Tibial nerve (tissue), 4 donors: ENCODE results near the gene GABRA5. TPM values are rescaled to one million over a fixed set of nuclear protein-coding genes. Genes with fewer than 3 reads are reported as not detected.
A peak's percentile ranks its signal among the peaks of the same experiment; 100 is the strongest.

Experiments used
- DNase-seq, 2 donors: peaks; one replicate each; pipeline ENCODE4 v3.0.0-alpha.2; 2019; ENCODE audit warnings: low spot score in 2 of 2
- H3K27ac ChIP-seq, 4 donors: fragments of 200-600 bp; sonication (generic) in 3 of 4; one replicate each; pipeline ENCODE4 v1.5.1; 2017 to 2019; ENCODE audit warnings: mild to moderate bottlenecking in 1 of 4
- H3K27me3 ChIP-seq, 2 donors: fragments of 200-600 bp; sonication (generic) in 1 of 2; one replicate each; pipeline versions ENCODE4 v1.5.1 to v1.6.0; 2017 to 2019
- H3K36me3 ChIP-seq, 3 donors: fragments of 200-600 bp; sonication (generic); one replicate each; pipeline ENCODE4 v1.5.1; 2018 to 2019
- H3K4me1 ChIP-seq, 4 donors: fragments of 200-600 bp; sonication (generic) in 3 of 4; one replicate each; pipeline ENCODE4 v1.5.1; 2017 to 2019
- H3K4me3 ChIP-seq, 4 donors: fragments of 200-600 bp; sonication (generic) in 3 of 4; one replicate each; pipeline ENCODE4 v1.5.1; 2017 to 2019; ENCODE audit warnings: mild to moderate bottlenecking in 1 of 4, moderate library complexity in 1 of 4
- H3K9me3 ChIP-seq, 4 donors: fragments of 200-600 bp; sonication (generic) in 3 of 4; one replicate each; pipeline ENCODE4 v1.5.1; 2017 to 2019
- CTCF ChIP-seq, 5 experiments: fragments of 200-600 bp in 3 of 5; fragments of 450-650 bp in 2 of 5; sonication (generic) in 3 of 5; IDR thresholded peaks; one replicate each; pipeline ENCODE4 v1.5.1; 2016 to 2019; ENCODE audit warnings: antibody characterized with exemption in 5 of 5, mild to moderate bottlenecking in 3 of 5, moderate library complexity in 2 of 5
- EP300 ChIP-seq, 2 donors: sonication (generic); formaldehyde crosslinking; IDR thresholded peaks; one replicate each; pipeline ENCODE4 v1.6.1; 2017; ENCODE audit warnings: antibody characterized with exemption in 2 of 2, mild to moderate bottlenecking in 1 of 2
- POLR2A ChIP-seq, 2 donors: fragments of 450-650 bp; IDR thresholded peaks; one replicate each; pipeline ENCODE4 v1.6.1; 2017; ENCODE audit warnings: antibody characterized with exemption in 2 of 2, mild to moderate bottlenecking in 2 of 2, moderate library complexity in 2 of 2
- WGBS, 2 donors: methylation state at CpG; one replicate each; pipeline ENCODE4 v1.1.5; 2018; 5-methylcytosine and 5-hydroxymethylcytosine counted together
- total RNA-seq, 4 donors: library from RNA; depleted of rRNA; stranded (reverse); fragments of >200 nt; gene quantifications; one replicate each; pipeline ENCODE4 v1.1.0, GENCODE V29; 2016

The GABRA5 gene
- total RNA-seq, 4 donors from 2014 or later: not detected

GRCh38 chr15:26967719-26968269, 100.9 kb downstream of the GABRA5 start:
- Histone ChIP-seq H3K9me3 (no peaks in the 10 kb centered on the region), H3K4me3 (peak overlapping the region in 1 of 4 donors; percentile 1), H3K27me3 (peaks cover 0 to 12% of the 10 kb centered on the region in 2 donors), H3K36me3 (no peaks in the 10 kb centered on the region), H3K27ac (no peak overlapping the region), H3K4me1 (peaks cover 0 to 7% (median 0%) of the 10 kb centered on the region in 4 donors)
- WGBS, 2 donors: 3% methylated on average over 38 to 41 of the region's 48 CpGs
- no peak for TF ChIP-seq POLR2A (IDR thresholded peaks at IDR 0.05)
- no peak for TF ChIP-seq EP300 (IDR thresholded peaks at IDR 0.05)
- no peak for TF ChIP-seq CTCF (IDR thresholded peaks at IDR 0.05)
- DNase-seq: no peak

- Histone ChIP-seq H3K36me3 (no peaks in the 10 kb centered on the region), H3K4me1 (peaks cover 0 to 7% (median 0%) of the 10 kb centered on the region in 4 donors), H3K27ac (no peak overlapping the region), H3K9me3 (no peaks in the 10 kb centered on the region), H3K27me3 (peaks cover 0 to 12% of the 10 kb centered on the region in 2 donors), H3K4me3 (no peak overlapping the region)
- no peak for DNase-seq
- TF ChIP-seq POLR2A (IDR thresholded peaks at IDR 0.05) (no peak), CTCF (IDR thresholded peaks at IDR 0.05) (no peak), EP300 (IDR thresholded peaks at IDR 0.05) (no peak)
- 67 to 71% methylated on average over 2 of the region's 2 CpGs for WGBS, 2 donors
These were observed 101.9 kb downstream of the GABRA5 start for GRCh38 chr15:26968806-26969205.

- Histone ChIP-seq H3K27me3 (peaks cover 0 to 12% of the 10 kb centered on the region in 2 donors), H3K36me3 (no peaks in the 10 kb centered on the region), H3K4me3 (peak within 1 kb of the TSS in 1 of 4 donors; percentile 12), H3K27ac (no peak within 1 kb of the TSS), H3K4me1 (peaks cover 0 to 7% (median 0%) of the 10 kb centered on the region in 4 donors), H3K9me3 (no peaks in the 10 kb centered on the region)
- 3 to 4% methylated on average over 20 to 30 of the region's 33 CpGs for WGBS, 2 donors
- TF ChIP-seq POLR2A (IDR thresholded peaks at IDR 0.05): no peak
- no peak for TF ChIP-seq EP300 (IDR thresholded peaks at IDR 0.05)
- TF ChIP-seq CTCF (IDR thresholded peaks at IDR 0.05): no peak
- no peak for DNase-seq
These were observed 103.9 kb downstream of the GABRA5 start, which contains the start of gene GABRG3 for GRCh38 chr15:26970712-26971210. GABRG3 (plus strand) TSS chr15:26971181.

GRCh38 chr15:26971271-26972018, 104.6 kb downstream of the GABRA5 start:
- Histone ChIP-seq H3K4me1 (peaks cover 0 to 7% (median 0%) of the 10 kb centered on the region in 4 donors), H3K36me3 (no peaks in the 10 kb centered on the region), H3K4me3 (peak overlapping the region in 1 of 4 donors; percentile 12), H3K27ac (no peak overlapping the region), H3K27me3 (peaks cover 0 to 12% of the 10 kb centered on the region in 2 donors), H3K9me3 (no peaks in the 10 kb centered on the region)
- DNase-seq: no peak
- WGBS, 2 donors: 16 to 23% methylated on average over 9 to 32 of the region's 72 CpGs
- no peak for TF ChIP-seq CTCF (IDR thresholded peaks at IDR 0.05)
- no peak for TF ChIP-seq POLR2A (IDR thresholded peaks at IDR 0.05)
- TF ChIP-seq EP300 (IDR thresholded peaks at IDR 0.05): no peak

- Histone ChIP-seq H3K27ac (no peak overlapping the region), H3K27me3 (peaks cover 0 to 11% of the 10 kb centered on the region in 2 donors)
These were observed 105.8 kb downstream of the GABRA5 start for GRCh38 chr15:26972636-26973035.

More at GRCh38 chr15:26972636-26973035, 105.8 kb downstream of the GABRA5 start:
- 32 to 50% methylated on average over 2 of the region's 2 CpGs for WGBS, 2 donors
- no peaks in the 10 kb centered on the region for H3K9me3 ChIP-seq
- no peak for DNase-seq
- no peak overlapping the region for H3K4me3 ChIP-seq
- TF ChIP-seq POLR2A (IDR thresholded peaks at IDR 0.05) (no peak), EP300 (IDR thresholded peaks at IDR 0.05) (no peak), CTCF (IDR thresholded peaks at IDR 0.05) (no peak)
- peaks cover 0 to 7% (median 0%) of the 10 kb centered on the region in 4 donors for H3K4me1 ChIP-seq
- no peaks in the 10 kb centered on the region for H3K36me3 ChIP-seq
